Measurements from ENCODE around the gene FNTB.

The FNTB gene

GRCh38 chr14:64942531-64943111, 44.1 kb upstream of the FNTB start, which contains the start of gene GPX2:
Gene GPX2, minus strand, starts transcription at chr14:64942745. Its CDS starts 19 bp downstream, at chr14:64942726.
- DNase-seq: no peak
- Histone ChIP-seq H3K4me1 (ENCODE audit: control extremely low read depth in 1 of 4, control insufficient read depth in 4 of 4, insufficient read depth in 4 of 4, low read length in 3 of 4) (peaks cover 4 to 21% (median 15%) of the 10 kb centered on the region in 4 experiments), H3K9me3 (ENCODE audit: control extremely low read depth in 1 of 5, control insufficient read depth in 4 of 5, insufficient read depth in 2 of 5, low read depth in 1 of 5, low read length in 4 of 5) (no peaks in the 10 kb centered on the region), H3K27me3 (replicated peaks in 2 of 5; ENCODE audit: control insufficient read depth in 4 of 5, insufficient read depth in 5 of 5, low read length in 4 of 5) (no peaks in the 10 kb centered on the region), H3K36me3 (ENCODE audit: control insufficient read depth in 4 of 4, insufficient read depth in 4 of 4, low read length in 3 of 4) (peaks cover 0 to 40% (median 19%) of the 10 kb centered on the region in 4 experiments), H3K27ac (ENCODE audit: insufficient read depth in 1 of 2, low read depth in 1 of 2, low read length in 2 of 2, poor library complexity in 1 of 2, severe bottlenecking in 2 of 2) (no peak within 1 kb of the TSS), H3K4me3 (ENCODE audit: control insufficient read depth in 1 of 7, extremely low read depth in 1 of 7, insufficient read depth in 4 of 7, low read depth in 2 of 7, low read length in 6 of 7) (no peak within 1 kb of the TSS)
- WGBS (ENCODE audit: insufficient coverage): 82% methylated on average over 9 of the region's 13 CpGs
- CTCF ChIA-PET: interaction anchor here (1.1 to 4.3 kb wide), 4 partner anchors 12 to 119 kb away, joined by 5 to 14 read pairs (median 6); no protein-coding TSS in a partner anchor
- POLR2A ChIA-PET: no interaction called here

- WGBS (ENCODE audit: insufficient coverage): 0% methylated on average over 4 of the region's 6 CpGs
- peaks cover 4 to 21% (median 15%) of the 10 kb centered on the region in 4 experiments for H3K4me1 ChIP-seq (ENCODE audit: control extremely low read depth in 1 of 4, control insufficient read depth in 4 of 4, insufficient read depth in 4 of 4, low read length in 3 of 4)
- DNase-seq: peak in 2 of 3 donors; percentile 75 to 77
- ChIA-PET POLR2A (no interaction called here), CTCF (interaction anchor here (1.0 to 1.9 kb wide), 5 partner anchors 16 to 53 kb away, joined by 3 to 5 read pairs (median 3); no protein-coding TSS in a partner anchor)
- no peaks in the 10 kb centered on the region for H3K9me3 ChIP-seq (ENCODE audit: control extremely low read depth in 1 of 5, control insufficient read depth in 4 of 5, insufficient read depth in 2 of 5, low read depth in 1 of 5, low read length in 4 of 5)
- peaks cover 0 to 33% (median 25%) of the 10 kb centered on the region in 4 experiments for H3K36me3 ChIP-seq (ENCODE audit: control insufficient read depth in 4 of 4, insufficient read depth in 4 of 4, low read length in 3 of 4)
- H3K27ac ChIP-seq (ENCODE audit: insufficient read depth in 1 of 2, low read depth in 1 of 2, low read length in 2 of 2, poor library complexity in 1 of 2, severe bottlenecking in 2 of 2): no peak overlapping the region
- H3K4me3 ChIP-seq (ENCODE audit: control insufficient read depth in 1 of 7, extremely low read depth in 1 of 7, insufficient read depth in 4 of 7, low read depth in 2 of 7, low read length in 6 of 7): no peak overlapping the region
- H3K27me3 ChIP-seq (replicated peaks in 2 of 5; ENCODE audit: control insufficient read depth in 4 of 5, insufficient read depth in 5 of 5, low read length in 4 of 5): no peaks in the 10 kb centered on the region
Measured at GRCh38 chr14:64943556-64943955, 43.1 kb upstream of the FNTB start.

GRCh38 chr14:64944041-64944440, 42.7 kb upstream of the FNTB start:
- peaks cover 0 to 32% (median 22%) of the 10 kb centered on the region in 4 experiments for H3K36me3 ChIP-seq (ENCODE audit: control insufficient read depth in 4 of 4, insufficient read depth in 4 of 4, low read length in 3 of 4)
- no peaks in the 10 kb centered on the region for H3K27me3 ChIP-seq (replicated peaks in 2 of 5; ENCODE audit: control insufficient read depth in 4 of 5, insufficient read depth in 5 of 5, low read length in 4 of 5)
- ChIA-PET POLR2A (no interaction called here), CTCF (interaction anchor here (1.0 to 1.9 kb wide), 6 partner anchors 13 to 53 kb away, joined by 3 to 5 read pairs (median 3); no protein-coding TSS in a partner anchor)
- DNase-seq: no peak
- H3K27ac ChIP-seq (ENCODE audit: insufficient read depth in 1 of 2, low read depth in 1 of 2, low read length in 2 of 2, poor library complexity in 1 of 2, severe bottlenecking in 2 of 2): no peak overlapping the region
- no peak overlapping the region for H3K4me3 ChIP-seq (ENCODE audit: control insufficient read depth in 1 of 7, extremely low read depth in 1 of 7, insufficient read depth in 4 of 7, low read depth in 2 of 7, low read length in 6 of 7)
- WGBS (ENCODE audit: insufficient coverage): 95% methylated on average over 2 of the region's 2 CpGs
- no peaks in the 10 kb centered on the region for H3K9me3 ChIP-seq (ENCODE audit: control extremely low read depth in 1 of 5, control insufficient read depth in 4 of 5, insufficient read depth in 2 of 5, low read depth in 1 of 5, low read length in 4 of 5)
- peaks cover 4 to 21% (median 15%) of the 10 kb centered on the region in 4 experiments for H3K4me1 ChIP-seq (ENCODE audit: control extremely low read depth in 1 of 4, control insufficient read depth in 4 of 4, insufficient read depth in 4 of 4, low read length in 3 of 4)

- WGBS (ENCODE audit: insufficient coverage): 100% methylated on average over 2 of the region's 4 CpGs
- CTCF ChIA-PET: interaction anchor here (1.0 to 1.1 kb wide), 2 partner anchors 14 to 24 kb away, joined by 3 read pairs; no protein-coding TSS in a partner anchor
- Histone ChIP-seq H3K36me3 (ENCODE audit: control insufficient read depth in 4 of 4, insufficient read depth in 4 of 4, low read length in 3 of 4) (peaks cover 0 to 27% (median 17%) of the 10 kb centered on the region in 4 experiments), H3K4me3 (ENCODE audit: control insufficient read depth in 1 of 7, extremely low read depth in 1 of 7, insufficient read depth in 4 of 7, low read depth in 2 of 7, low read length in 6 of 7) (no peak overlapping the region), H3K9me3 (ENCODE audit: control extremely low read depth in 1 of 5, control insufficient read depth in 4 of 5, insufficient read depth in 2 of 5, low read depth in 1 of 5, low read length in 4 of 5) (no peaks in the 10 kb centered on the region), H3K27ac (ENCODE audit: insufficient read depth in 1 of 2, low read depth in 1 of 2, low read length in 2 of 2, poor library complexity in 1 of 2, severe bottlenecking in 2 of 2) (no peak overlapping the region), H3K4me1 (ENCODE audit: control extremely low read depth in 1 of 4, control insufficient read depth in 4 of 4, insufficient read depth in 4 of 4, low read length in 3 of 4) (peaks cover 4 to 21% (median 15%) of the 10 kb centered on the region in 4 experiments), H3K27me3 (replicated peaks in 2 of 5; ENCODE audit: control insufficient read depth in 4 of 5, insufficient read depth in 5 of 5, low read length in 4 of 5) (no peaks in the 10 kb centered on the region)
- POLR2A ChIA-PET: no interaction called here
- no peak for DNase-seq
Measured at GRCh38 chr14:64944861-64945260, 41.8 kb upstream of the FNTB start.

GRCh38 chr14:64945431-64946178, 41.1 kb upstream of the FNTB start:
- Histone ChIP-seq H3K27me3 (replicated peaks in 2 of 5; ENCODE audit: control insufficient read depth in 4 of 5, insufficient read depth in 5 of 5, low read length in 4 of 5) (no peaks in the 10 kb centered on the region), H3K4me1 (ENCODE audit: control extremely low read depth in 1 of 4, control insufficient read depth in 4 of 4, insufficient read depth in 4 of 4, low read length in 3 of 4) (peaks cover 4 to 21% (median 15%) of the 10 kb centered on the region in 4 experiments), H3K9me3 (ENCODE audit: control extremely low read depth in 1 of 5, control insufficient read depth in 4 of 5, insufficient read depth in 2 of 5, low read depth in 1 of 5, low read length in 4 of 5) (no peaks in the 10 kb centered on the region), H3K4me3 (ENCODE audit: control insufficient read depth in 1 of 7, extremely low read depth in 1 of 7, insufficient read depth in 4 of 7, low read depth in 2 of 7, low read length in 6 of 7) (no peak overlapping the region), H3K36me3 (ENCODE audit: control insufficient read depth in 4 of 4, insufficient read depth in 4 of 4, low read length in 3 of 4) (peaks cover 0 to 29% (median 17%) of the 10 kb centered on the region in 4 experiments), H3K27ac (ENCODE audit: insufficient read depth in 1 of 2, low read depth in 1 of 2, low read length in 2 of 2, poor library complexity in 1 of 2, severe bottlenecking in 2 of 2) (no peak overlapping the region)
- no peak for DNase-seq
- ChIA-PET CTCF (no interaction called here), POLR2A (no interaction called here)
- WGBS (ENCODE audit: insufficient coverage): 98% methylated on average over 6 of the region's 12 CpGs

- Histone ChIP-seq H3K36me3 (ENCODE audit: control insufficient read depth in 4 of 4, insufficient read depth in 4 of 4, low read length in 3 of 4) (peaks cover 0 to 31% (median 16%) of the 10 kb centered on the region in 4 experiments), H3K27ac (ENCODE audit: insufficient read depth in 1 of 2, low read depth in 1 of 2, low read length in 2 of 2, poor library complexity in 1 of 2, severe bottlenecking in 2 of 2) (no peak overlapping the region), H3K4me3 (ENCODE audit: control insufficient read depth in 1 of 7, extremely low read depth in 1 of 7, insufficient read depth in 4 of 7, low read depth in 2 of 7, low read length in 6 of 7) (no peak overlapping the region), H3K9me3 (ENCODE audit: control extremely low read depth in 1 of 5, control insufficient read depth in 4 of 5, insufficient read depth in 2 of 5, low read depth in 1 of 5, low read length in 4 of 5) (no peaks in the 10 kb centered on the region), H3K4me1 (ENCODE audit: control extremely low read depth in 1 of 4, control insufficient read depth in 4 of 4, insufficient read depth in 4 of 4, low read length in 3 of 4) (peaks cover 4 to 21% (median 15%) of the 10 kb centered on the region in 4 experiments), H3K27me3 (replicated peaks in 2 of 5; ENCODE audit: control insufficient read depth in 4 of 5, insufficient read depth in 5 of 5, low read length in 4 of 5) (no peaks in the 10 kb centered on the region)
- POLR2A ChIA-PET: no interaction called here
- WGBS (ENCODE audit: insufficient coverage): 96% methylated on average over 5 of the region's 6 CpGs
- DNase-seq: no peak
- CTCF ChIA-PET: no interaction called here
Measured at GRCh38 chr14:64946310-64947045, 40.2 kb upstream of the FNTB start.

Measured in common myeloid progenitor, CD34-positive (primary cell).